Measurements from ENCODE around the gene HDAC7.

Gene HDAC7

GRCh38 chr12:47862881-47863280 is 43.2 kb upstream of the HDAC7 start:
- no peak for TF ChIP-seq CTCF (IDR thresholded peaks at IDR 0.05; ENCODE audit: borderline replicate concordance, insufficient read depth, low read depth, low read length)
- no peak overlapping the region for H3K4me3 ChIP-seq (ENCODE audit: low read depth, low read length)

- TF ChIP-seq CTCF (IDR thresholded peaks at IDR 0.05; ENCODE audit: borderline replicate concordance, insufficient read depth, low read depth, low read length): no peak
- no peak overlapping the region for H3K4me3 ChIP-seq (ENCODE audit: low read depth, low read length)
Measured at GRCh38 chr12:47862167-47862750, 42.6 kb upstream of the HDAC7 start.

- no peak overlapping the region for H3K4me3 ChIP-seq (ENCODE audit: low read depth, low read length)
- TF ChIP-seq CTCF (IDR thresholded peaks at IDR 0.05; ENCODE audit: borderline replicate concordance, insufficient read depth, low read depth, low read length): no peak
Measured at GRCh38 chr12:47860873-47861272, 41.2 kb upstream of the HDAC7 start.

- TF ChIP-seq CTCF (IDR thresholded peaks at IDR 0.05; ENCODE audit: borderline replicate concordance, insufficient read depth, low read depth, low read length): no peak
- H3K4me3 ChIP-seq (ENCODE audit: low read depth, low read length): no peak overlapping the region
Measured at GRCh38 chr12:47860279-47860841, 40.7 kb upstream of the HDAC7 start.

DNA sequence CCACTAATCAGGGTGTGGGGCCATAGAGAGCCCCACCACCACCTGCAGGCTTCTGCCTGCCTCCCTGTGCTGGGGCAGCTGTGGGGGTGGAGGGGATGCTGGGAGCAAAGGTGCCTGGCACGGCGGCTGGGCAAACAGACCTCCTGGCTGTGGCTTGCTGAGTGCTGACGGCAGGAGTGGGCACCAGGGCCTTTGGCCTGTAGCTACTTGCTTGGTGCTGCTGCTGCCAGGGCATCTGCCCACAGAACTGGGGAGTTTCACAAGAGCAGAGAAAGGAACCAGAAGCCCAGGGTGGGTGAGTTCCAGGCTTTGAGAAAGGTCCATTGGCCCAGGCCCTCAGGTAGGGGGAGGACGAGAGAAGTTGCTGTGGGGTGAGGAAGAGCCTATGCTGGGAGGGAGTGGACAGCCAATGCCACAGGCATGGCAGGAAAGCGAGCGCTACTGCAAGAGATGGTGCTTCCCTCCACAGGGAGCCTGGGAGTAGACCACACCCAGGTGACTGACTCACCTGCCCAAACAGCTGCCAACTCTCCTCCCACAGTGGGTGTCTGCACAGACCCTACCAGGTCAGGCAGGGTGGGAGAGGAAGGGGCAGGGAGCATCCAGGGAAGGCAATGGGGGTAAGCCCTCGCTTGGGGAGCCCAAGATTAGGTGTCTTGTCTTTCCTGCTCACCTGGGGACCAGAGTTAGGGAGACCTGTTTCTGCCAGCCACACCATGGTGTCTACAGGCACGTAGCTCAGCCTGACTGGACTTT is 39.0 kb upstream of the HDAC7 start:
- no peak for TF ChIP-seq CTCF (IDR thresholded peaks at IDR 0.05; ENCODE audit: borderline replicate concordance, insufficient read depth, low read depth, low read length)
- H3K4me3 ChIP-seq (ENCODE audit: low read depth, low read length): no peak overlapping the region

- TF ChIP-seq CTCF (IDR thresholded peaks at IDR 0.05; ENCODE audit: borderline replicate concordance, insufficient read depth, low read depth, low read length): no peak
- no peak overlapping the region for H3K4me3 ChIP-seq (ENCODE audit: low read depth, low read length)
Measured at GRCh38 chr12:47856721-47857575, 37.2 kb upstream of the HDAC7 start.
